MCF 10A (cell line): ENCODE results near the gene SCN1B. TPM values are rescaled to one million over a fixed set of nuclear protein-coding genes. Genes with fewer than 3 reads are reported as not detected.

ENCODE experiments used
- BruUV-seq: library from RNA; stranded (reverse); fragments of 400-500 nt; replicated peaks from 2 replicates; lab custom pipeline; 2021; lab: Mats Ljungman, UMichigan
- CTCF ChIA-PET: fragments of 300-600 bp; sonication (Branson Sonifier 250); formaldehyde crosslinking; extraction: SDS; loops from one replicate; lab custom pipeline; 2021; ENCODE audit warnings: antibody characterized with exemption, inconsistent platforms; lab: Yijun Ruan, JAX
- POLR2A ChIA-PET: fragments of 300-600, 350-650 bp; sonication (Branson Sonifier 250); formaldehyde crosslinking; extraction: SDS; loops from one replicate; lab custom pipeline; 2020; ENCODE audit warnings: antibody characterized with exemption, inconsistent platforms; lab: Yijun Ruan, JAX
- DNase-seq: peaks from one replicate; pipeline ENCODE4 v3.0.0-alpha.2; 2018; ENCODE audit not compliant: unreplicated experiment
- H3K27ac Mint-ChIP-seq: one replicate; pipeline ENCODE4 v1.8.0; 2022; ENCODE audit warnings: mild to moderate bottlenecking, low read depth, mixed read lengths; ENCODE audit not compliant: unreplicated experiment
- H3K27me3 Mint-ChIP-seq: one replicate; pipeline ENCODE4 v1.8.0; 2022; ENCODE audit warnings: mixed read lengths; ENCODE audit not compliant: insufficient read depth, unreplicated experiment
- H3K36me3 Mint-ChIP-seq: one replicate; pipeline ENCODE4 v1.8.0; 2022; ENCODE audit warnings: mild to moderate bottlenecking, moderate library complexity, mixed read lengths; ENCODE audit not compliant: insufficient read depth, unreplicated experiment
- H3K4me1 Mint-ChIP-seq: one replicate; pipeline ENCODE4 v1.8.0; 2022; ENCODE audit warnings: mixed read lengths; ENCODE audit not compliant: insufficient read depth, unreplicated experiment
- H3K4me3 Mint-ChIP-seq: one replicate; pipeline ENCODE4 v1.8.0; 2022; ENCODE audit warnings: mild to moderate bottlenecking, moderate library complexity, mixed read lengths; ENCODE audit not compliant: unreplicated experiment
- H3K9me3 Mint-ChIP-seq: one replicate; pipeline ENCODE4 v1.8.0; 2022; ENCODE audit warnings: mixed read lengths; ENCODE audit not compliant: unreplicated experiment
- CTCF ChIP-seq: fragments of 200-600 bp; IDR thresholded peaks from one replicate; pipeline ENCODE4 v1.8.0; 2022; ENCODE audit warnings: antibody characterized with exemption, mild to moderate bottlenecking; ENCODE audit not compliant: unreplicated experiment
- intact Hi-C: fragments of 100-400 bp; cut with micrococcal nuclease; formaldehyde crosslinking; loops from 2 replicates; pipeline ENCODE4 v1.14.1; 2022
- total RNA-seq: library from RNA; stranded (reverse); gene quantifications from 2 replicates; pipeline ENCODE4 v1.2.3, GENCODE V29; 2022

SCN1B gene
- total RNA-seq, 1 experiment from 2014 or later, result 0.19 TPM

- no peaks in the 10 kb centered on the region for H3K9me3 Mint-ChIP-seq
- no peaks in the 10 kb centered on the region for H3K36me3 Mint-ChIP-seq
- intact Hi-C loops, result no loop called here
- no peak overlapping the region for H3K27ac Mint-ChIP-seq
- H3K4me3 Mint-ChIP-seq, result no peak overlapping the region
- no peak for DNase-seq
- POLR2A ChIA-PET, result interaction anchor here (0.6 to 2.7 kb wide), 3 partner anchors 46 to 54 kb away, joined by 3 to 12 read pairs (median 3); partner anchors contain the start of gene FXYD3
- H3K4me1 Mint-ChIP-seq, result no peaks in the 10 kb centered on the region
- no peak for TF ChIP-seq CTCF
- CTCF ChIA-PET, result interaction anchor here (0.6 to 3.9 kb wide), 15 partner anchors 12 to 98 kb away, joined by 3 to 38 read pairs (median 4); partner anchors contain the start of gene LGI4
- no TSS peak for BruUV-seq
- H3K27me3 Mint-ChIP-seq, result no peaks in the 10 kb centered on the region
These were observed 40.2 kb downstream of the SCN1B start for GRCh38 chr19:35070471-35070870.

GRCh38 chr19:35073516-35073915 lies 43.2 kb downstream of the SCN1B start:
- Mint-ChIP-seq H3K9me3 (no peaks in the 10 kb centered on the region), H3K4me1 (no peaks in the 10 kb centered on the region), H3K27me3 (peaks cover 5% of the 10 kb centered on the region), H3K4me3 (no peak overlapping the region), H3K36me3 (no peaks in the 10 kb centered on the region), H3K27ac (no peak overlapping the region)
- TF ChIP-seq CTCF, result no peak
- intact Hi-C loops, result no loop called here
- no TSS peak for BruUV-seq
- CTCF ChIA-PET, result interaction anchor here (1.3 kb wide), 1 partner anchor 16 kb away, joined by 3 read pairs; no protein-coding TSS in a partner anchor
- POLR2A ChIA-PET, result no interaction called here
- DNase-seq, result no peak

GRCh38 chr19:35073941-35074340 lies 43.7 kb downstream of the SCN1B start:
- no peak for TF ChIP-seq CTCF
- peaks cover 9% of the 10 kb centered on the region for H3K27me3 Mint-ChIP-seq
- no peaks in the 10 kb centered on the region for H3K4me1 Mint-ChIP-seq
- no peak overlapping the region for H3K4me3 Mint-ChIP-seq
- no peaks in the 10 kb centered on the region for H3K9me3 Mint-ChIP-seq
- no peaks in the 10 kb centered on the region for H3K36me3 Mint-ChIP-seq
- BruUV-seq, result no TSS peak
- DNase-seq, result no peak
- ChIA-PET POLR2A (no interaction called here), CTCF (interaction anchor here (0.7 to 1.3 kb wide), 2 partner anchors 16 to 106 kb away, joined by 3 read pairs; no protein-coding TSS in a partner anchor)
- intact Hi-C loops, result no loop called here
- H3K27ac Mint-ChIP-seq, result no peak overlapping the region

- ChIA-PET POLR2A (no interaction called here), CTCF (interaction anchor here (0.7 to 1.3 kb wide), 4 partner anchors 8 to 107 kb away, joined by 3 to 6 read pairs (median 3); no protein-coding TSS in a partner anchor)
These were observed 44.3 kb downstream of the SCN1B start for GRCh38 chr19:35074426-35075201.

More at GRCh38 chr19:35074426-35075201, 44.3 kb downstream of the SCN1B start:
- no peak for TF ChIP-seq CTCF
- H3K9me3 Mint-ChIP-seq, result no peaks in the 10 kb centered on the region
- intact Hi-C loops, result no loop called here
- no TSS peak for BruUV-seq
- H3K27ac Mint-ChIP-seq, result no peak overlapping the region
- peaks cover 16% of the 10 kb centered on the region for H3K27me3 Mint-ChIP-seq
- no peaks in the 10 kb centered on the region for H3K36me3 Mint-ChIP-seq
- H3K4me3 Mint-ChIP-seq, result no peak overlapping the region
- H3K4me1 Mint-ChIP-seq, result no peaks in the 10 kb centered on the region
- no peak for DNase-seq
